Bladder microvascular endothelial cell (primary cell): ENCODE data around the gene KRTAP5-5. TPM values are rescaled to one million over a fixed set of nuclear protein-coding genes. Genes with fewer than 3 reads are reported as not detected.

ENCODE experiments used
- total RNA-seq: library from RNA; depleted of rRNA; stranded (reverse); fragments of >200 nt; gene quantifications from 2 replicates; pipeline ENCODE4 v1.2.3, GENCODE V29; 2014

KRTAP5-5 gene
- not detected in 2 replicates for total RNA-seq

DNA sequence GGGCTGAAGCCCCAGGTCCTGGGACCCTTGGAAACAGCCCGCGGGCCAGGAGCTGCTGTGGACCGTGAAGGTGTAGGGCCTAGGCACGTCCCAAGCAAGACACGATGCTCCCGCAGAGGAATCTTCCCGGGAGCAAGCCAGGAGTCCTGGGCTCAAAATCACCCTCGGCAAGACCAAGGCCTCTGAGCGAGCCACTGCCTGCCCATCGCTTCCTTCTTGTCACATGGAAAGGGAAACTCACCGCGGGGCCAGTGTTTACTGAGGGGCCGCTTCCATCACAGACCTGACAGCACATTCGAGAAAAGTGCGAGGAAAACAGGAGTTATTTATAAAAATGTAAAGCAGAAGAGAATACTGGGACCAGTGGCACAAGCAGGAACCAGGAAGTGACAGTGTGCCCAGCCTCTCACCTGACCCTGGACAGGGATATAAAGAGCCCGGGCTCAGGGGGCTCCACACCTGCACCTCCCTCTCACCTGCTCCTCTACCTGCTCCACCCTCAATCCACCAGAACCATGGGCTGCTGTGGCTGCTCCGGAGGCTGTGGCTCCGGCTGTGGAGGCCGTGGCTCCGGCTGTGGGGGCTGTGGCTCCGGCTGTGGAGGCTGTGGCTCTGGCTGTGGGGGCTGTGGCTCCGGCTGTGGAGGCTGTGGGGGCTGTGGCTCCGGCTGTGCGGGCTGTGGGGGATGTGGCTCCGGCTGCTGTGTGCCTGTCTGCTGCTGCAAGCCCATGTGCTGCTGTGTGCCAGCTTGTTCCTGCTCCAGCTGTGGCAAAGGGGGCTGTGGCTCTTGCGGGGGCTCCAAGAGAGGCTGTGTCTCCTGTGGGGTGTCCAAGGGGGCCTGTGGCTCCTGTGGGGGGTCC lies at the start of gene KRTAP5-5:
KRTAP5-5 (plus strand) TSS at position 450 of the 860 bp plus-strand sequence; CDS start at position 516, 66 bp downstream.

DNA sequence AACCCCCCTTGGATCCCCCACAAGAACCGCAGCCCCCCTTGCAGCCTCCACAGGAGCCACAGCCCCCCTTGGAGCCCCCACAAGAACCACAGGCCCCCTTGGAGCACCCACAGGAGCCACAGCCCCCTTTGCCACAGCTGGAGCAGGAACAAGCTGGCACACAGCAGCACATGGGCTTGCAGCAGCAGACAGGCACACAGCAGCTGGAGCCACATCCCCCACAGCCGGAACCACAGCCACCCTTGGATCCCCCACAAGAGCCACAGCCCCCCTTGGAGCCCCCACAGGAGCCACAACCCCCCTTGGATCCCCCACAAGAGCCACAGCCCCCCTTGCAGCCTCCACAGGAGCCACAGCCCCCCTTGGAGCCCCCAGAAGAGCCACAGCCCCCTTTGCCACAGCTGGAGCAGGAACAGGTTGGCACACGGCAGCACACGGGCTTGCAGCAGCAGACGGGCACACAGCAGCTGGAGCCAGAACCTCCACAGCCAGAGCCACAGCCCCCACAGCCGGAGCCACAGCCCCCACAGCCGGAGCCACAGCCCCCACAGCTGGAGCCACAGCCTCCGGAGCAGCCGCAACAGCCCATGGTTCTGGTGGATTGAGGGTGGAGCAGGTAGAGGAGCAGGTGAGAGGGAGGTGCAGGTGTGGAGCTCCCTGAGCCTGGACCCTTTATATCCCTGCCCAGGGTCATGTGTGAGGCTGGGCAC lies 44.8 kb upstream of the KRTAP5-5 start, which contains the start of gene KRTAP5-1:
KRTAP5-1 (minus strand) TSS at position 623 of the 710 bp plus-strand sequence; CDS start at position 589, 34 bp downstream.

GRCh38 chr11:1597994-1598380 lies 31.6 kb upstream of the KRTAP5-5 start, which contains the start of gene KRTAP5-2:
KRTAP5-2 (minus strand) TSS chr11:1598294; CDS start chr11:1598250, 44 bp downstream.

DNA sequence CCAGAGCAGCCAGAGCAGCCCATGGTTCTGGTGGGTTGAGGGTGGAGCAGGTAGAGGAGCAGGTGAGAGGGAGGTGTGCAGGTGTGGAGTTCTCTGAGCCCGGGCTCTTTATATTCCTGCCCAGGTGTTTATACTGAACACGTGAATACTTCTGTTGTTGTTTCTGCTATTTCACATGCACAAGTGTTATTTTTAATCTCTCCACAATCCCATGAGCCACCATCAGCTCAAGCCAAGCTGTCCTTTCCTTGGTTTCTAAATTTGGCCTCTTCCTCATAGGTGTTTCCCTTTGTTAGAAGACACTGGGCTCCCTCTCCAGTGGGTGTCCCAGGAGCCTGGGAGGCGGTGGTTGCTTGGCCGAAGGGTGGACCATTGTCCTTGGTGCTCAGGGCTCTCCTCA lies 21.2 kb upstream of the KRTAP5-5 start, which contains the start of gene KRTAP5-3:
KRTAP5-3 (minus strand) TSS at position 101 of the 400 bp plus-strand sequence; CDS start at position 23, 78 bp downstream.

GRCh38 chr11:1622086-1622485 lies 7.5 kb upstream of the KRTAP5-5 start, which contains the start of gene KRTAP5-4:
KRTAP5-4 (minus strand) TSS chr11:1622138; CDS start chr11:1622093, 45 bp downstream.

Other genes starting within 250 kb of the KRTAP5-5 start
- under 0.01 and 1.4 TPM in 2 replicates for gene BRSK2, start 239.8 kb upstream of the KRTAP5-5 start, total RNA-seq
- gene MOB2, start 143.0 kb upstream of the KRTAP5-5 start, total RNA-seq, result 37.7 and 52.6 TPM in 2 replicates
- 0.32 and 1.8 TPM in 2 replicates for gene DUSP8, start 57.5 kb upstream of the KRTAP5-5 start, total RNA-seq
- gene KRTAP5-1, start 44.5 kb upstream of the KRTAP5-5 start, total RNA-seq, result not detected in 2 replicates
- gene KRTAP5-2, start 31.5 kb upstream of the KRTAP5-5 start, total RNA-seq, result not detected in 2 replicates
- not detected in 2 replicates for gene KRTAP5-3, start 21.3 kb upstream of the KRTAP5-5 start, total RNA-seq
- gene KRTAP5-4, start 7.6 kb upstream of the KRTAP5-5 start, total RNA-seq, result not detected in 2 replicates
- gene KRTAP5-6, start 67.4 kb downstream of the KRTAP5-5 start, total RNA-seq, result not detected in 2 replicates
- gene IFITM10, start 120.8 kb downstream of the KRTAP5-5 start, total RNA-seq, result 0.25 TPM in 1 of 2 replicates, not detected in the other
- 74.3 and 690 TPM in 2 replicates for gene CTSD, start 134.2 kb downstream of the KRTAP5-5 start, total RNA-seq
- gene SYT8, start 205.2 kb downstream of the KRTAP5-5 start, total RNA-seq, result 0.06 TPM in 1 of 2 replicates, not detected in the other
- gene TNNI2, start 209.2 kb downstream of the KRTAP5-5 start, total RNA-seq, result not detected in 2 replicates
- 0.31 and 0.32 TPM in 2 replicates for gene LSP1, start 223.3 kb downstream of the KRTAP5-5 start, total RNA-seq